K562 (cell line): ENCODE results near the gene PRCD. TPM values are rescaled to one million over a fixed set of nuclear protein-coding genes. Genes with fewer than 3 reads are reported as not detected.
A peak's percentile ranks its signal among the peaks of the same experiment; 100 is the strongest.

Source experiments
- ATAC-seq: fragments of 200-7000 bp; cut with Tn5 transposase; 3 replicates; pipeline ENCODE4 v1.9.1; 2020; ENCODE audit warnings: moderate library complexity
- BruUV-seq: library from RNA; stranded (reverse); fragments of 400-500 nt; replicated peaks from 2 replicates; lab custom pipeline; 2021; lab: Mats Ljungman, UMichigan
- CTCF ChIA-PET: fragments of 300-600 bp; formaldehyde crosslinking; extraction: SDS; loops from one replicate; lab custom pipeline; 2021; ENCODE audit warnings: low intra/inter-chr PET ratio; lab: Yijun Ruan, JAX
- POLR2A ChIA-PET: fragments of 300-600, 350-650 bp; sonication (Branson Sonifier 250); formaldehyde crosslinking; extraction: SDS; loops from one replicate; lab custom pipeline; 2021; ENCODE audit warnings: antibody characterized with exemption, inconsistent platforms; lab: Yijun Ruan, JAX
- DNase-seq, 4 experiments: peaks; one replicate each; pipeline versions ENCODE4 v3.0.0 to v3.0.0-alpha.2; 2011 to 2018; ENCODE audit warnings: low spot score in 3 of 4, mixed read lengths in 3 of 4; ENCODE audit errors: extremely low read depth in 1 of 4
- FAIRE-seq: peaks from 2 replicates; lab custom pipeline; 2011; peaks lifted over from hg19 to GRCh38; lab: Jason Lieb, UNC
- H2AFZ ChIP-seq: 2 replicates; pipeline ENCODE4 v1.6.0; 2011; ENCODE audit warnings: low read depth, low read length, control low read depth, inconsistent platforms
- H3K27ac ChIP-seq: fragments of 200-600 bp; 3 replicates; pipeline ENCODE4 v1.8.0; 2011; ENCODE audit warnings: low read depth, mild to moderate bottlenecking, control low read depth, inconsistent platforms, low read length, moderate library complexity, mixed read lengths; ENCODE audit errors: extremely low read depth
- H3K27me3 ChIP-seq, 2 experiments: fragments of 300-600 bp in 1 of 2; 2 replicates in 1 of 2; 3 replicates in 1 of 2; pipeline versions ENCODE4 v1.6.0 to v1.8.0; 2011; ENCODE audit warnings: inconsistent platforms in 2 of 2, low read length in 2 of 2, mild to moderate bottlenecking in 1 of 2, mixed read lengths in 1 of 2, moderate library complexity in 1 of 2; ENCODE audit not compliant: control insufficient read depth in 2 of 2, insufficient read depth in 2 of 2
- H3K36me3 ChIP-seq: fragments of 300-600 bp; 3 replicates; pipeline ENCODE4 v1.8.0; 2011; ENCODE audit warnings: mild to moderate bottlenecking, low read length, inconsistent platforms; ENCODE audit not compliant: control insufficient read depth, insufficient read depth
- H3K4me1 ChIP-seq, 2 experiments: fragments of 200-600 bp in 1 of 2; replicated peaks in 1 of 2; 2 replicates in 1 of 2; 3 replicates in 1 of 2; pipeline versions ENCODE4 v1.5.1 to v1.8.0; 2011; ENCODE audit warnings: inconsistent platforms in 2 of 2, low read length in 2 of 2, mild to moderate bottlenecking in 1 of 2, mixed read lengths in 1 of 2, moderate library complexity in 1 of 2; ENCODE audit not compliant: control insufficient read depth in 2 of 2, insufficient read depth in 2 of 2
- H3K4me2 ChIP-seq: 2 replicates; pipeline ENCODE4 v1.6.1; 2011; ENCODE audit warnings: low read length, control low read depth, inconsistent platforms, mixed read lengths; ENCODE audit not compliant: insufficient read depth
- H3K4me3 ChIP-seq: fragments of 200-600 bp; sonication (generic), shearing (Covaris generic); 2 replicates; pipeline ENCODE4 v1.5.1; 2016; ENCODE audit warnings: control low read depth, inconsistent platforms
- H3K79me2 ChIP-seq: fragments of 200-600 bp; 3 replicates; pipeline ENCODE4 v1.8.0; 2011; ENCODE audit warnings: low read length, inconsistent platforms; ENCODE audit not compliant: control insufficient read depth, insufficient read depth
- H3K9ac ChIP-seq, 2 experiments: 2 replicates each; pipeline versions ENCODE4 v1.6.0 to v1.6.1; 2011; ENCODE audit warnings: low read depth in 2 of 2, low read length in 2 of 2, control low read depth in 1 of 2, inconsistent platforms in 1 of 2, mild to moderate bottlenecking in 1 of 2, mixed read lengths in 1 of 2; ENCODE audit not compliant: insufficient read depth in 1 of 2
- H3K9me1 ChIP-seq: one replicate; pipeline ENCODE4 v1.6.0; 2011; ENCODE audit warnings: inconsistent platforms, mild to moderate bottlenecking, low read length, moderate library complexity; ENCODE audit not compliant: control insufficient read depth, insufficient read depth
- H3K9me3 ChIP-seq: replicated peaks from 2 replicates; pipeline ENCODE4 v1.5.1; 2011; ENCODE audit warnings: low read depth, low read length, inconsistent platforms; ENCODE audit not compliant: control insufficient read depth, insufficient read depth
- H4K20me1 ChIP-seq: replicated peaks from 2 replicates; pipeline ENCODE4 v1.6.1; 2011; ENCODE audit warnings: low read length, inconsistent platforms, mixed read lengths; ENCODE audit not compliant: control insufficient read depth, insufficient read depth
- BACH1 ChIP-seq: fragments of 200-800 bp; sonication (Bioruptor generic); IDR thresholded peaks from 2 replicates; pipeline ENCODE4 v1.6.1; 2016; ENCODE audit warnings: missing genetic modification characterization, missing compliant biosample characterization
- TAF15 ChIP-seq: fragments of 200-400 bp; formaldehyde crosslinking; IDR thresholded peaks from 2 replicates; pipeline ENCODE4 v1.6.1; 2017; ENCODE audit warnings: mild to moderate bottlenecking, low read depth, low read length, moderate library complexity
- ZNF639 ChIP-seq, 2 experiments: fragments of 200-800 bp in 1 of 2; sonication (Bioruptor generic) in 1 of 2; sonication (generic) in 1 of 2; formaldehyde crosslinking in 1 of 2; IDR thresholded peaks in 1 of 2; conservative IDR thresholded peaks in 1 of 2; 2 replicates each; pipeline versions ENCODE4 v1.5.0 to v1.6.1; 2016 to 2020; ENCODE audit warnings: missing compliant biosample characterization in 1 of 2, missing genetic modification characterization in 1 of 2, missing genetic modification reagents in 1 of 2
- whole genome bisulfite sequencing: fragments of 100-300 bp; shearing (Covaris generic); methylation state at CpG from one replicate; pipeline ENCODE4 v1.1.6; 2016; ENCODE audit warnings: low coverage, mixed read lengths; ENCODE audit not compliant: insufficient coverage; ENCODE audit errors: missing lambda C conversion rate; 5-methylcytosine and 5-hydroxymethylcytosine counted together
- in situ Hi-C: fragments of 300-500 bp; cut with MboI; formaldehyde crosslinking; loops from 4 replicates; pipeline ENCODE4 v1.15.0; 2018; ENCODE audit warnings: inconsistent platforms, mixed read lengths
- intact Hi-C: fragments of 100-400 bp; cut with micrococcal nuclease; formaldehyde crosslinking; loops from 2 replicates; pipeline ENCODE4 v1.14.2; 2022
- polyA plus RNA-seq, 8 experiments: library from polyadenylated mRNA; depleted of rRNA in 4 of 8; stranded (reverse) in 5 of 8; unstranded in 3 of 8; fragments of >200 nt; fragmentation: Nextera tagmentation in 2 of 8; fragmentation: Illumina TruSeq in 1 of 8; extraction: Ambion mirVana in 2 of 8; extraction: Trizol in 1 of 8; gene quantifications; 2 replicates each; pipeline versions ENCODE4 v1.2.1 to v1.2.3, GENCODE V29; 2011 to 2014; ENCODE audit warnings: inconsistent platforms in 1 of 8, missing spikeins in 1 of 8
- total RNA-seq, 7 experiments: library from RNA; depleted of rRNA in 6 of 7; stranded (reverse); fragments of >200 nt in 6 of 7; fragmentation: Illumina TruSeq in 2 of 7; extraction: Trizol in 2 of 7; gene quantifications; 2 replicates each; pipeline versions ENCODE4 v1.2.1 to v1.2.3, GENCODE V29; 2011 to 2021; ENCODE audit warnings: low replicate concordance in 1 of 7

PRCD gene
- total and polyA plus RNA-seq, 9 of the 15 experiments (the other 6 are each of a cell fraction or from before 2014, with no cell fraction given): 0.20 to 0.25 (median 0.21) TPM; not detected in 6

- 0 out of 4 replicates have a peak, but pooled peaks of 1 of the 2 experiments have one; percentile 28 for TF ChIP-seq ZNF639 (CRISPR knock-in tag; conservative IDR thresholded peaks at IDR 0.05 in 1 of 2, IDR thresholded peaks at IDR 0.05 in 1 of 2)
Measured at GRCh38 chr17:76540381-76541300, 797 bp downstream of the PRCD start (continued).

GRCh38 chr17:76541739-76542454 lies 2.1 kb downstream of the PRCD start:
- 92% methylated on average over 10 of the region's 10 CpGs for WGBS
- intact Hi-C loops (no loop called here), in situ Hi-C loops (no loop called here)
- Histone ChIP-seq H3K4me1 (peaks cover 11 to 60% of the 10 kb centered on the region in 2 experiments; a peak in 4 of 5 replicates), H3K27ac (no peak overlapping the region; the same call in 2 of the 3 replicates), H3K4me3 (no peak overlapping the region), H4K20me1 (no peaks in the 10 kb centered on the region), H3K27me3 (no peaks in the 10 kb centered on the region), H3K4me2 (no peak overlapping the region), H3K9me3 (no peaks in the 10 kb centered on the region), H3K79me2 (no peaks in the 10 kb centered on the region), H3K9ac (peak overlapping the region in 1 of 2 experiments; percentile 60; a peak in 1 of 4 replicates), H3K9me1 (no peaks in the 10 kb centered on the region), H3K36me3 (no peaks in the 10 kb centered on the region), H2AFZ (peak overlapping the region; percentile 91; the same call in 1 of the 2 replicates)
- DNase-seq (no peak), FAIRE-seq (no peak), ATAC-seq (no peak)
- ChIA-PET CTCF (no interaction called here), POLR2A (interaction anchor here (0.5 to 3.0 kb wide), 4 partner anchors 10 to 18 kb away, joined by 3 to 26 read pairs (median 4); no protein-coding TSS in a partner anchor)
- TF ChIP-seq TAF15 (no peak), BACH1 (tag) (no peak)
- no TSS peak for BruUV-seq
